DMS114 treated with DMSO at 0.1 percent for 48 hours (cell line): Measurements from ENCODE around the gene ACSL3.

Experiments
- DNase-seq: peaks from one replicate; lab custom pipeline; 2025; ENCODE audit not compliant: unreplicated experiment; lab: John Stamatoyannopoulos, UW

ACSL3 gene

GRCh38 chr2:222939208-222939856 is 78.5 kb downstream of the ACSL3 start:
- peak; percentile 62 for DNase-seq

GRCh38 chr2:222939979-222940378 is 79.1 kb downstream of the ACSL3 start:
- no peak for DNase-seq

GRCh38 chr2:222941510-222942032 is 80.7 kb downstream of the ACSL3 start:
- DNase-seq = no peak

- DNase-seq = no peak
Measured at GRCh38 chr2:222942561-222942960, 81.7 kb downstream of the ACSL3 start.

GRCh38 chr2:222942977-222943376 is 82.1 kb downstream of the ACSL3 start:
- no peak for DNase-seq

GRCh38 chr2:222943820-222944219 is 83.0 kb downstream of the ACSL3 start:
- DNase-seq = no peak

GRCh38 chr2:222944552-222944951 is 83.7 kb downstream of the ACSL3 start:
- DNase-seq = no peak

GRCh38 chr2:222944971-222945740 is 84.3 kb downstream of the ACSL3 start:
- no peak for DNase-seq

- no peak for DNase-seq
Measured at GRCh38 chr2:222945887-222946286, 85.1 kb downstream of the ACSL3 start.

GRCh38 chr2:222946700-222947287 is 86.0 kb downstream of the ACSL3 start:
- DNase-seq = no peak

- no peak for DNase-seq
Measured at GRCh38 chr2:222949073-222949472, 88.2 kb downstream of the ACSL3 start.

- no peak for DNase-seq
Measured at GRCh38 chr2:222949690-222950323, 89.0 kb downstream of the ACSL3 start.

GRCh38 chr2:222950638-222951285 is 89.9 kb downstream of the ACSL3 start:
- no peak for DNase-seq

GRCh38 chr2:222952204-222952603 is 91.4 kb downstream of the ACSL3 start:
- DNase-seq = no peak

GRCh38 chr2:222955008-222955407 is 94.2 kb downstream of the ACSL3 start:
- no peak for DNase-seq

GRCh38 chr2:222959358-222959757 is 98.5 kb downstream of the ACSL3 start:
- no peak for DNase-seq

- no peak for DNase-seq
Measured at GRCh38 chr2:222960126-222960525, 99.3 kb downstream of the ACSL3 start.

GRCh38 chr2:222963641-222964040 is 102.8 kb downstream of the ACSL3 start:
- no peak for DNase-seq

- no peak for DNase-seq
Measured at GRCh38 chr2:222964376-222965031, 103.7 kb downstream of the ACSL3 start.

- DNase-seq = no peak
Measured at GRCh38 chr2:222965555-222965954, 104.7 kb downstream of the ACSL3 start.
